Measurements from ENCODE around the gene AGTR1.

DNA sequence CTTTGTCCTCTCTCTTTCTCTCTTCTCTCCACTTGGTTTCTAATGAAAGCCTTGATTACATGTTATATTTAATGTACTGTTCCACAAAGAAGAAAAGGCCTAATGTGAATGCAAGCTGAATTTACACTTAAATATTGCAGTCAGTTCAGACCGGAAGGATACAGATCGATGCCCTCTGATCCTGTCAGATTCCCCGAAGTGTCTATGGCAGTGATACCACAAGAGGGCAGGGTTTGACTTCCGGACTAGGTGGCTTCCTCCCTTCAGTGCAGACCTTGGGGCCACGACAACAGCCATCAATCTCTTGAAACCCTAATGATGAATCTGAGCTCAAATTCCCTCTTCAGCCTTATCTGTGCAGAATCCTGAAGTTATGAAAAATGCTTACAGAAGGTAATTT is 29.5 kb downstream of the AGTR1 start:
- TF ChIP-seq, protein P1, sequence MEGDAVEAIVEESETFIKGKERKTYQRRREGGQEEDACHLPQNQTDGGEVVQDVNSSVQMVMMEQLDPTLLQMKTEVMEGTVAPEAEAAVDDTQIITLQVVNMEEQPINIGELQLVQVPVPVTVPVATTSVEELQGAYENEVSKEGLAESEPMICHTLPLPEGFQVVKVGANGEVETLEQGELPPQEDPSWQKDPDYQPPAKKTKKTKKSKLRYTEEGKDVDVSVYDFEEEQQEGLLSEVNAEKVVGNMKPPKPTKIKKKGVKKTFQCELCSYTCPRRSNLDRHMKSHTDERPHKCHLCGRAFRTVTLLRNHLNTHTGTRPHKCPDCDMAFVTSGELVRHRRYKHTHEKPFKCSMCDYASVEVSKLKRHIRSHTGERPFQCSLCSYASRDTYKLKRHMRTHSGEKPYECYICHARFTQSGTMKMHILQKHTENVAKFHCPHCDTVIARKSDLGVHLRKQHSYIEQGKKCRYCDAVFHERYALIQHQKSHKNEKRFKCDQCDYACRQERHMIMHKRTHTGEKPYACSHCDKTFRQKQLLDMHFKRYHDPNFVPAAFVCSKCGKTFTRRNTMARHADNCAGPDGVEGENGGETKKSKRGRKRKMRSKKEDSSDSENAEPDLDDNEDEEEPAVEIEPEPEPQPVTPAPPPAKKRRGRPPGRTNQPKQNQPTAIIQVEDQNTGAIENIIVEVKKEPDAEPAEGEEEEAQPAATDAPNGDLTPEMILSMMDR (IDR thresholded peaks at IDR 0.05): peak; percentile 34 to 67 (median 58)
- TF ChIP-seq POLR2A (IDR thresholded peaks at IDR 0.05): no peak
